Measurements from ENCODE around the gene RXYLT1.
A peak's percentile ranks its signal among the peaks of the same experiment; 100 is the strongest.
"Not testable (repeated sequence)": the region's sequence is repeated elsewhere in the genome, so short reads cannot be mapped to it uniquely, and the experiment has no call there.

Gene RXYLT1

DNA sequence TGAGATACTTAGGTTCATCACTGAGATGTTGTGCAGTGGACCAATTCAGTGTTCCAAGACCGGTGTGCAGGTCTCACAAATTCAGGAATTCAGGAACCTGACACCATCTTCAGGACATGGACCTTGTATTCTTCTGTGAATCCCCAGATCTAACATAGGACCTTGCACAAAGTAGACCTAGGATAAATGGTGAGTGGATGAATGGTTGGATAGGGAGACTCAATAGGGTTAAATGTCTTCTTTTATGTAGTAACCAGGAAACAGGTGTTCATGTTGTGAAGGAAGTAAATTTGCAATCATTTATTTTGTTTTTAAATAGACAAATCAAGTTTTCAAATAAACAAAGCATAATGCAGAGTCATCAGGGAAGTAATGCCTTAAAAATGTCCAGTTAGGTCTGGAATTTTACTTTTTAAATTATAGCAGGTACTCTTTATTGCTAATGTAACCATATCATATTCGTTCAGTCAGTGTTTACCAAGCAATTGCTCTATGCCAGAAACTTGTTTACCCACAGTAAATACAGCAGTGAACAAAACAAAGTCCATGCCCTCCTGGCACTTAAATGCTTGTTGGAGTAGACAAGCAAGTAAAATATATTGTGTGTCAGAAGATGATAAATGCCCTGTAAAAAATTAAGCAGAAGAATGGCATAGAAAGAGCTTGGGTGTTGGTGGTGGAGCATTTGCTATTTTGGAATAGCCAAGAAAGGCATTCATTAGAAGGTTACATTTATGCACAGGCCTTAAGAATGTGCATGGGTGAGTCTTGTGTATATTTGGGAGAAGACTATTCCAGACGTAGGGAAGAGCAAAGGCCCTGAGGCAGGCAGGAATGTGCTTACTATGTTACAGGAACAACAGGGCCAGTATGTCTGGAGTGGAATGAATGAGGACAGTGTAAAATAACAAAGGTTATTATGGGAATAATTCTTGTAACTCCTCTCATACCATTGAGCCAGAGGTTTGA lies 26.3 kb downstream of the RXYLT1 start:
- peak; percentile 66 to 68 for DNase-seq

GRCh38 chr12:63808631-63809030 lies 28.9 kb downstream of the RXYLT1 start:
- DNase-seq, result no peak

DNA sequence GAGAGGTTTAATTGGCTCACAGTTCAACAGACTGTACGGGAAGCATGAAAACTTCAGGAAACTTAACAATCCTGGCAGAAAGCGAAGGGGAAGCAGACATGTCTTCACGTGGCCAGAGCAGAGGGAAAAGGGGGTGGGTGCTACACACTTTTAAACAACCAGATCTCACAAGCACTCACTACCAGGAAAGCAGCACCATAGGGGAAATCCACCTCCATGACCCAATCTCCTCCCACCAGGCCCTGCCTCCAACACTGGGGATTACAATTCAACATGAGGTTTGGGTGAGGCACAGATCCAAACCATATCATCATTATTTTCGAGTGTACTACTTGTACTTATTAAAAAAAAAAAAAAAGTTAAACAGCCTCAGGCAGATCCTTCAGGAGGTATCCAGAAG lies 29.9 kb downstream of the RXYLT1 start:
- no peak for DNase-seq

GRCh38 chr12:63811334-63811733 lies 31.6 kb downstream of the RXYLT1 start:
- no peak for DNase-seq

GRCh38 chr12:63811755-63812154 lies 32.0 kb downstream of the RXYLT1 start:
- no peak for DNase-seq

- DNase-seq, result no peak
These were observed 34.5 kb downstream of the RXYLT1 start for GRCh38 chr12:63814146-63814772.

DNA sequence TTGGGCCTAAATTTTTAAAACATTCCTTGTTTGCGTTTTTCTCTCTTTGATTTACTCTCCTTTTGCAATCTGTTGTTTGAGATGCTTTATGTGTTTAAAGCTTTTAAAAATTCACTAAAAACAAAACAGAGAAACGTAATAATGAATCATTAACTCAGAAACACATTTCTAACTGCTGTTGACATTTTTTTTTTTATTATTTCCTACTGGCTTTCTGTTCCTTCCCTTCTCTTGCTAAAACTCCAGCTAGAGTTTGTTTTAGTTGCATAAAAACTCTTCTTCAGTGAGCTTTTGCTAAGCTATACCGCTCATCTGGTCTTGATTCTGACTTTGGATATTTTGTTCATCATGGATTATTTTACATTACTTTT lies 35.8 kb downstream of the RXYLT1 start:
- no peak for DNase-seq

DNA sequence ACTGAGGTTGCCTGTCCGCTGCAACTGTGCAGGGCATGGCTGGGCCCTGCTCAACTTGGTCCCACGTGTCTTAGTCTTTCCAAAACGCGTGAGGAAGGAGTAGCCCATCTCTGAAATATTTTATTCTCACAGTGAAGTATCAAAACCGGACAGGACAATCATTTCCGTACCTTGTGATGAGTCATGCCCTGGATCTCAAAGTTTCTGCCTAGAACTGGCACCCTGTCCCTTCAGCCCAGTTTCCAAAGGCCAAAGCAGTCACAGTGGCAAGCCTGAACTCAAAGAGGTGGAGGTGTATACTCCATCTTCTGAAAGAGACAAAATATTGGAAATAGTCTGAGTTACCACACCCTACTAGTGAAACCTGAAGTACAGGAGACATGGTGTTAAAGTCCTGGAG lies 36.3 kb downstream of the RXYLT1 start:
- no peak for DNase-seq

DNA sequence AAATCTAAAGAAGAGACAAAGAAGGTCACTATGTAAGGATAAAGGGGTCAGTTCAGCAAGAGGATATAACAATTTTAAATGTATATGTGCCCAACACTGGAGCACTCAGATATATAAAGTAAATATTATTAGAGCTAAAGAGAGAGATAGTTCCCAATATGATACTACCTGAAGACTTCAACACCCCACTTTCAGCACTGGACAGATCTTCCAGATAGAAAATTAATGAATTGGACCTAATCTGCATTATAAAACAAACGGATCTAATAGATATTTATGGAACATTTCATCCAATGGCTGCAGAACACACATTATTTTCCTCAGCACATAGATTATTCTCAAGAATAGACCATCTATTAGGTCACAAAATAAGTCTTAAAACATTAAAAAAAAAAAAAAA lies 40.7 kb downstream of the RXYLT1 start:
- DNase-seq, result no peak

- DNase-seq, result no peak
These were observed 42.1 kb downstream of the RXYLT1 start for GRCh38 chr12:63821781-63822251.

DNA sequence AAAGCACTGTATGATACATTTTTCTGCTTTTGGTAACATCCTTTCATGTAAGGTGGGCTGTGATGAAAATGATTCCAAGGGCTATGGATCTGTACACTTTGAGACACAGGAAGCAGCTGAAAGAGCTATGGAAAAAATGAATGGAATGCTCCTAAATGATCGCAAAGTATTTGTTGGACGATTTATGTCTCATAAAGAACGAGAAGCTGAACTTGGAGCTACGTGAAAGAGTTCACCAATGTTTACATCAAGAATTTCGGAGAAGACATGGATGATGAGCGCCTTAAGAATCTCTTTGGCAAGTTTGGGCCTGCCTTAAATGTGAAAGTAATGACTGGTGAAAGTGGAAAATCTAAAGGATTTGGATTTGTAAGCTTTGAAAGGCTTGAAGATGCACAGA lies 42.6 kb downstream of the RXYLT1 start:
- DNase-seq, result no peak

GRCh38 chr12:63823040-63823439 lies 43.3 kb downstream of the RXYLT1 start:
- no peak for DNase-seq

GRCh38 chr12:63826006-63826585 lies 46.4 kb downstream of the RXYLT1 start:
- peak; percentile 9 to 31 for DNase-seq

GRCh38 chr12:63828867-63829266 lies 49.2 kb downstream of the RXYLT1 start:
- DNase-seq, result no peak

DNA sequence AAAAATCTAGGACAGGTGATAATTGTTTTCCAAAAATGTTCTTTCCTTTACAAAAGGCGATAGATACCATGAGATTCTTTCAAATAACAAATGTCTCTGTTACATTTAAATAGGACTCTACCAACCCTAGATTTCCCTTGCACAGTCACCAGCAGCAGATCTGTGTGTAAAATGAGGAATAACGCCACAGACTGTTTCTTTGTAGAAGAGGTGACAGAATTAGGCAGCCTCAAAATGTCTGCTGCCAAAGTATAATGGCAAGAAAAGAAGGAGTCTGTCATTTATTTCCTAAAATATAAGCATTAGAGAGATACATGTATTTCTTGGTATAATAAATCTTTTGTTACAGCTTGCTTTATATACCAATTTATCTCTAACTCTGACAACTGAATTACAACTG lies 56.3 kb downstream of the RXYLT1 start:
- DNase-seq, result no peak

- DNase-seq, result no peak
These were observed 57.2 kb downstream of the RXYLT1 start for GRCh38 chr12:63836936-63837335.

GRCh38 chr12:63838411-63838810 lies 58.7 kb downstream of the RXYLT1 start:
- DNase-seq, result no peak

GRCh38 chr12:63841011-63841410 lies 61.3 kb downstream of the RXYLT1 start:
- no peak for DNase-seq

GRCh38 chr12:63841571-63841970 lies 61.9 kb downstream of the RXYLT1 start:
- no peak for DNase-seq

DNA sequence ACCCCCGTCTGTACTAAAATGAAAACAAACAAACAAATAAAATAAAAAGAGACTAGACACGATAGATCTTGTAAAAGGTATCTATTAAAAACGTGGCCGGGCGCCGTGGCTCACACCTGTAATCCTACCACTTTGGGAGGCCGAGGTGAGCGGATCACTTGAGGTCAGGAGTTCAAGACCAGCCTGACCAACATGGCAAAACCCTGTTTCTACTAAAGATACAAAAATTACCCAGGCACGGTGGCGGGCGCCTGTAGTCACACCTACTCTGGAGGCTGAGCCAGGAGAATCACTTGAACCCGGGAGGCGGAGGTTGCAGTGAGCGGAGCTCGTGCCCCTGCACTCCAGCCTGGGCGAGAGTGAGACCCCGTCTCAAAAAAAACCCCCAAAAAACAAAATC lies 63.0 kb downstream of the RXYLT1 start:
- DNase-seq, result not testable (repeated sequence)

DNA sequence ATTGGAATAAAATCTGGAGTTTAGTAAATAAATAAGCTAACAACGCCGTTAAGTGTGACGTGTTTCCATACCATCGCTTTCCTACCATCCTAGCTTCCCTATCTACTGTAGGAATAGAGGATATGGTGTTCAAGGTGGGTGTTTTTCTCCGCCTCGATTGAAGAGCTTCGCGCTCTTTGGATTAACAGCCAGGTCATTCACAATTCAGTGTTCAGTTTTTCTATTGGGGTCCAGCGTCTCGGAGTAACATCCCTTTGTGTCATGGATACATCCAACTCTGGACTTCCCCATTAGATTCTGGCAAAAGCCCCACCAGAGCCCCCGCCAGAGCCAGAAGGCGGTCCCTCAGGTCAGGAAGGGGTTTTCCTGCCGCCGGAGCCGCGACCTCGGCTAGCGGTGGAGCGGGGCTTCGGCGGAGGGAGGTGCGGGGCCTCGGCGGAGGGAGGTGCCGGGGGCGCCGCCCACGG lies 63.6 kb downstream of the RXYLT1 start:
- DNase-seq, result peak in 1 of 2 experiments; percentile 41

DNA sequence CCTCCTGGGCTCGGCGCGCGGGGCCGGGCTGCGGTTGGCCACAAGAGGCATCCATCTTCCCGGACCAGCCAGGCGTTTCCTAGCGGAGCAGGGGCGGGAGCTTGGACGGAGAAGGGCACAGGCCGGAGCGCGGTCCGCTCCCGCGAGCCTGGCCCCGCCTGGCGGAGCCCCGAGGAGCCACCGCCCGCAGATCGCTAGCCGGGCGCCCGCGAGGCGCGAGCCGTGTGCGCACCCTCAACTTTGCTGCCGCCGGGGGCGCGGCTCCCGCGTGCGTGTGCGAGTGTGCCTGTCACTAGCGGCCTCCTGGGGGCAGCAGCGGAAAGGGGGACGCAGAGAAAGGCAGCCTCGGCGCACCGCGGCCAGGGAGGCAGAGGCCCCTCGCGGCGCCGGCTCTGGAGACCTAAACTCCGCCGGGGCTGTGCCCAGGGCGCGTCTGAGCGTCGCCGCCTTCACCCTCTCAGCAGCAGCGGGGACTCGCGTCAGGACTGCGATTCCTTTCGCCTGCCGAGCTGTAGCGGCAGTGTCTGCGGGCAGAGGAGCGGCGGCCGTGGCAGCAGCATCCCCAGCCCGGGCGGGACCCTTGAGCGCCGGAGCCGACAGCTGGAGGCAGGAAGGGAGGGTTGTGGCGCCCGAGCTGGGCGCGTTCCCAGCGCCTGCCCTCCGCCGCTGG lies 64.1 kb downstream of the RXYLT1 start:
- peak; percentile 88 to 91 for DNase-seq
